HCT116 (cell line): Measurements from ENCODE around the gene CFAP77. TPM values are rescaled to one million over a fixed set of nuclear protein-coding genes. Genes with fewer than 3 reads are reported as not detected.

Experiments
- ATAC-seq: fragments of 200-7000 bp; cut with Tn5 transposase; 2 replicates; pipeline ENCODE4 v1.9.1; 2020; ENCODE audit warnings: mild to moderate bottlenecking, moderate library complexity
- BruUV-seq: library from RNA; stranded (reverse); fragments of 400-500 nt; replicated peaks from 2 replicates; lab custom pipeline; 2021; lab: Mats Ljungman, UMichigan
- CTCF ChIA-PET: fragments of 300-600 bp; sonication (Branson Sonifier 250); formaldehyde crosslinking; loops from one replicate; lab custom pipeline; 2021; ENCODE audit warnings: antibody characterized with exemption; lab: Charles Lee
- POLR2A ChIA-PET: fragments of 300-600, 350-600 bp; sonication (Branson Sonifier 250); formaldehyde crosslinking; loops from one replicate; lab custom pipeline; 2021; ENCODE audit warnings: antibody characterized with exemption; lab: Charles Lee
- RAD21 ChIA-PET, 2 experiments: fragments of 300-600 bp; sonication (Branson Sonifier 250); formaldehyde crosslinking; loops; one replicate each; lab custom pipeline; 2023; ENCODE audit warnings: low total read pairs in 2 of 2; ENCODE audit not compliant: uncharacterized antibody in 2 of 2, unreplicated experiment in 2 of 2, low non-redundant PET in 1 of 2; lab: Charles Lee
- DNase-seq: peaks from one replicate; pipeline ENCODE4 v3.0.0-alpha.2; 2010; ENCODE audit warnings: low read depth, low spot score
- H2AFZ ChIP-seq: fragments of 200-600 bp; shearing (Covaris generic), sonication (generic); 2 replicates; pipeline ENCODE4 v1.6.1; 2017; ENCODE audit warnings: low read depth, mixed run types, mixed read lengths, antibody characterized with exemption, low read length; ENCODE audit not compliant: poor library complexity, severe bottlenecking
- H3K27ac ChIP-seq: 2 replicates; pipeline ENCODE4 v1.5.1; 2012; ENCODE audit warnings: low read depth, low read length
- H3K27me3 ChIP-seq: fragments of 200-600 bp; sonication (generic); 2 replicates; pipeline ENCODE4 v1.6.1; 2016; ENCODE audit warnings: mixed run types, low read length, mixed read lengths; ENCODE audit not compliant: insufficient read depth
- H3K36me3 ChIP-seq, 2 experiments: fragments of 200-500 bp in 1 of 2; fragments of 200-600 bp in 1 of 2; sonication (Bioruptor generic) in 1 of 2; sonication (generic) in 1 of 2; 2 replicates each; pipeline versions ENCODE4 v1.5.1 to v1.6.1; 2014 to 2016; ENCODE audit warnings: low read length in 2 of 2, inconsistent platforms in 1 of 2, mixed read lengths in 1 of 2, mixed run types in 1 of 2; ENCODE audit not compliant: insufficient read depth in 2 of 2, control insufficient read depth in 1 of 2
- H3K4me1 ChIP-seq, 2 experiments: fragments of 200-600 bp in 1 of 2; sonication (generic) in 1 of 2; 2 replicates each; pipeline versions ENCODE4 v1.5.1 to v1.6.1; 2012 to 2017; ENCODE audit warnings: low read length in 2 of 2, inconsistent platforms in 1 of 2, mild to moderate bottlenecking in 1 of 2, mixed read lengths in 1 of 2, mixed run types in 1 of 2, moderate library complexity in 1 of 2; ENCODE audit not compliant: insufficient read depth in 2 of 2, control insufficient read depth in 1 of 2
- H3K4me2 ChIP-seq: fragments of 200-600 bp; sonication (generic); 2 replicates; pipeline ENCODE4 v1.6.1; 2017; ENCODE audit warnings: mixed run types, low read length, mixed read lengths
- H3K4me3 ChIP-seq, 2 experiments: fragments of 200-600 bp in 1 of 2; sonication (generic) in 1 of 2; replicated peaks in 1 of 2; 2 replicates each; pipeline ENCODE4 v1.5.1; 2011 to 2016; ENCODE audit warnings: low read length in 2 of 2, control low read depth in 1 of 2, low read depth in 1 of 2, mild to moderate bottlenecking in 1 of 2, mixed read lengths in 1 of 2, mixed run types in 1 of 2
- H3K79me2 ChIP-seq: fragments of 200-600 bp; sonication (generic); 2 replicates; pipeline ENCODE4 v1.6.1; 2017; ENCODE audit warnings: mild to moderate bottlenecking, mixed run types, low read length, moderate library complexity, mixed read lengths; ENCODE audit not compliant: insufficient read depth
- H3K9ac ChIP-seq: fragments of 200-600 bp; sonication (generic); 2 replicates; pipeline ENCODE4 v1.6.1; 2016; ENCODE audit warnings: low read length, mixed read lengths
- H3K9me2 ChIP-seq: fragments of 200-600 bp; sonication (generic), shearing (Covaris generic); 2 replicates; pipeline ENCODE4 v1.6.1; 2017; ENCODE audit warnings: mixed run types, mild to moderate bottlenecking, moderate library complexity; ENCODE audit not compliant: insufficient read depth
- H3K9me3 ChIP-seq, 2 experiments: fragments of 200-500 bp in 1 of 2; fragments of 200-600 bp in 1 of 2; sonication (Bioruptor generic) in 1 of 2; sonication (generic) in 1 of 2; 2 replicates each; pipeline ENCODE4 v1.6.1; 2014 to 2017; ENCODE audit warnings: low read length in 2 of 2, mixed read lengths in 2 of 2, inconsistent platforms in 1 of 2, low read depth in 1 of 2, mild to moderate bottlenecking in 1 of 2, mixed run types in 1 of 2, moderate library complexity in 1 of 2; ENCODE audit not compliant: control insufficient read depth in 1 of 2, insufficient read depth in 1 of 2
- H4K20me1 ChIP-seq: fragments of 200-600 bp; sonication (generic), shearing (Covaris generic); 2 replicates; pipeline ENCODE4 v1.6.1; 2017; ENCODE audit warnings: mixed run types, mild to moderate bottlenecking, moderate library complexity; ENCODE audit not compliant: insufficient read depth
- CBX3 ChIP-seq: IDR thresholded peaks from 2 replicates; pipeline ENCODE4 v1.6.1; 2012; ENCODE audit warnings: low read depth
- ELF1 ChIP-seq: IDR thresholded peaks from 2 replicates; pipeline ENCODE4 v1.6.1; 2012; ENCODE audit warnings: low read depth, borderline replicate concordance
- EZH2 ChIP-seq: fragments of 200-600 bp; sonication (generic); IDR thresholded peaks from 2 replicates; pipeline ENCODE4 v1.6.1; 2017; ENCODE audit warnings: antibody characterized with exemption, mixed run types
- EZH2phosphoT487 ChIP-seq: fragments of 200-600 bp; IDR thresholded peaks from 2 replicates; pipeline ENCODE4 v1.6.1; 2018; ENCODE audit warnings: antibody characterized with exemption, borderline replicate concordance
- MAX ChIP-seq: IDR thresholded peaks from 2 replicates; pipeline ENCODE4 v1.6.1; 2012
- RAD21 ChIP-seq: IDR thresholded peaks from 2 replicates; pipeline ENCODE4 v1.6.1; 2012; ENCODE audit warnings: low read depth, mild to moderate bottlenecking
- REST ChIP-seq: IDR thresholded peaks from 2 replicates; pipeline ENCODE4 v1.6.1; 2012; ENCODE audit warnings: low read depth
- SRF ChIP-seq: IDR thresholded peaks from 2 replicates; pipeline ENCODE4 v1.6.1; 2012; ENCODE audit warnings: low read depth
- YY1 ChIP-seq: IDR thresholded peaks from 2 replicates; pipeline ENCODE4 v1.6.1; 2011; ENCODE audit warnings: low read length, low read depth, moderate library complexity, mild to moderate bottlenecking; ENCODE audit not compliant: insufficient replicate concordance; ENCODE audit errors: extremely low read depth
- ZNF274 ChIP-seq: fragments of 200-500 bp; sonication (Bioruptor generic); IDR thresholded peaks from 2 replicates; pipeline ENCODE4 v1.6.1; 2014; ENCODE audit warnings: mild to moderate bottlenecking, low read depth, low read length, inconsistent platforms
- intact Hi-C: fragments of 100-400 bp; cut with micrococcal nuclease; formaldehyde crosslinking; loops from 2 replicates; pipeline ENCODE4 v1.10.0; 2022
- total RNA-seq: library from RNA; stranded (reverse); gene quantifications from one replicate; pipeline ENCODE4 v1.2.1, GENCODE V29; 2021; ENCODE audit not compliant: unreplicated experiment
- TF ChIP-seq, protein P1 (sequence below): IDR thresholded peaks from 2 replicates; pipeline ENCODE4 v1.6.1; 2011; ENCODE audit warnings: mild to moderate bottlenecking, low read length, moderate library complexity; ENCODE audit not compliant: insufficient replicate concordance; ENCODE audit errors: extremely low read depth
- TF ChIP-seq, protein P2 (sequence below), 3 experiments: fragments of 200-600 bp in 1 of 3; sonication (generic) in 1 of 3; IDR thresholded peaks in 2 of 3; conservative IDR thresholded peaks in 1 of 3; 2 replicates each; pipeline ENCODE4 v1.5.1; 2012 to 2017; ENCODE audit warnings: low read depth in 2 of 3, low read length in 2 of 3, antibody characterized with exemption in 1 of 3, borderline replicate concordance in 1 of 3, control low read depth in 1 of 3, mild to moderate bottlenecking in 1 of 3, mixed read lengths in 1 of 3, mixed run types in 1 of 3, moderate library complexity in 1 of 3; ENCODE audit not compliant: insufficient read depth in 1 of 3

CFAP77 gene
- total RNA-seq, 1 experiment from 2014 or later: 0.98 TPM

DNA sequence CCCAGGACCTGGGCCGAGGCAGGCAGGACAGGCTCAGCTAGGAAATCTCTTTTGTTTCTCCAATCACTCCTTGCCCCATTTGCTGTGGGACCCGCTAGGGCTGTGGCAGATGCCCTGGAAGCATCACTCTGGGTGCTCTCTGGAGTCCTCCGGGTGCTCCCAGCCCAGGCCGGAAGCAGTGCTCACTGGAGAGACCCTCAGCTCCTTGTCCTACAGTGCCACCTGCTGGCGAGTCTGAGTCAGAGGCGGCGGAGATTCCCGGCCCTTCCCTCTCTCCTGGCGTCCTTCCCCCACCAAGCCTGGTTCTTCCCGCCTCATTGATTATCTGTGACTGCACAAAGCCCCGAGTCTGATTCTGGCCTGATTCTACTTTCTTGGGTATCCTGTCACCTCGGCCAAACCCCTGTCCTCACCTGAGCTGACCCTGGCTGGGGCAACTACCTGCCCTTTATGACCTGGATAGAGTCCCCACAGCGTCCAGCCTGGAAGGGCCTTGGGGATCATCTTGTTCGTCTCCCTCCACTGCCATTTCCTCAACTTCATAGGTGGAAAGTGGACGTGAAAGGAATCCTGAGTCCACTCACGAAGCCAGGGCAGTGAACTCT is 165.1 kb downstream of the CFAP77 start:
- BruUV-seq: no TSS peak
- H3K27me3 ChIP-seq: peaks cover 20% of the 10 kb centered on the region
- intact Hi-C loops: loop anchor here (1.0 to 10.0 kb wide), 5 partner anchors 68 to 813 kb away; no protein-coding TSS in a partner anchor
- no peaks in the 10 kb centered on the region for H3K9me3 ChIP-seq
- H2AFZ ChIP-seq: no peak overlapping the region
- ChIA-PET RAD21 (no interaction called here), CTCF (interaction anchor here (1.0 to 1.2 kb wide), 2 partner anchors 163 kb away, joined by 3 to 5 read pairs; no protein-coding TSS in a partner anchor), POLR2A (no interaction called here)
- no peaks in the 10 kb centered on the region for H3K36me3 ChIP-seq
- no peaks in the 10 kb centered on the region for H3K79me2 ChIP-seq
- no peak overlapping the region for H3K27ac ChIP-seq
- H4K20me1 ChIP-seq: no peaks in the 10 kb centered on the region
- H3K4me3 ChIP-seq: no peak overlapping the region
- TF ChIP-seq EZH2: no peak
- TF ChIP-seq, protein P1, sequence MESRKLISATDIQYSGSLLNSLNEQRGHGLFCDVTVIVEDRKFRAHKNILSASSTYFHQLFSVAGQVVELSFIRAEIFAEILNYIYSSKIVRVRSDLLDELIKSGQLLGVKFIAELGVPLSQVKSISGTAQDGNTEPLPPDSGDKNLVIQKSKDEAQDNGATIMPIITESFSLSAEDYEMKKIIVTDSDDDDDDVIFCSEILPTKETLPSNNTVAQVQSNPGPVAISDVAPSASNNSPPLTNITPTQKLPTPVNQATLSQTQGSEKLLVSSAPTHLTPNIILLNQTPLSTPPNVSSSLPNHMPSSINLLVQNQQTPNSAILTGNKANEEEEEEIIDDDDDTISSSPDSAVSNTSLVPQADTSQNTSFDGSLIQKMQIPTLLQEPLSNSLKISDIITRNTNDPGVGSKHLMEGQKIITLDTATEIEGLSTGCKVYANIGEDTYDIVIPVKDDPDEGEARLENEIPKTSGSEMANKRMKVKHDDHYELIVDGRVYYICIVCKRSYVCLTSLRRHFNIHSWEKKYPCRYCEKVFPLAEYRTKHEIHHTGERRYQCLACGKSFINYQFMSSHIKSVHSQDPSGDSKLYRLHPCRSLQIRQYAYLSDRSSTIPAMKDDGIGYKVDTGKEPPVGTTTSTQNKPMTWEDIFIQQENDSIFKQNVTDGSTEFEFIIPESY: no peak
- TF ChIP-seq ZNF274: no peak
- TF ChIP-seq ELF1: no peak
- TF ChIP-seq EZH2phosphoT487: no peak
- TF ChIP-seq SRF: no peak
- TF ChIP-seq, protein P2, sequence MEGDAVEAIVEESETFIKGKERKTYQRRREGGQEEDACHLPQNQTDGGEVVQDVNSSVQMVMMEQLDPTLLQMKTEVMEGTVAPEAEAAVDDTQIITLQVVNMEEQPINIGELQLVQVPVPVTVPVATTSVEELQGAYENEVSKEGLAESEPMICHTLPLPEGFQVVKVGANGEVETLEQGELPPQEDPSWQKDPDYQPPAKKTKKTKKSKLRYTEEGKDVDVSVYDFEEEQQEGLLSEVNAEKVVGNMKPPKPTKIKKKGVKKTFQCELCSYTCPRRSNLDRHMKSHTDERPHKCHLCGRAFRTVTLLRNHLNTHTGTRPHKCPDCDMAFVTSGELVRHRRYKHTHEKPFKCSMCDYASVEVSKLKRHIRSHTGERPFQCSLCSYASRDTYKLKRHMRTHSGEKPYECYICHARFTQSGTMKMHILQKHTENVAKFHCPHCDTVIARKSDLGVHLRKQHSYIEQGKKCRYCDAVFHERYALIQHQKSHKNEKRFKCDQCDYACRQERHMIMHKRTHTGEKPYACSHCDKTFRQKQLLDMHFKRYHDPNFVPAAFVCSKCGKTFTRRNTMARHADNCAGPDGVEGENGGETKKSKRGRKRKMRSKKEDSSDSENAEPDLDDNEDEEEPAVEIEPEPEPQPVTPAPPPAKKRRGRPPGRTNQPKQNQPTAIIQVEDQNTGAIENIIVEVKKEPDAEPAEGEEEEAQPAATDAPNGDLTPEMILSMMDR (IDR thresholded peaks at IDR 0.05 in 2 of 3, conservative IDR thresholded peaks at IDR 0.05 in 1 of 3; ENCODE audit: borderline replicate concordance in 1 of 3, insufficient read depth in 1 of 3, low read depth in 2 of 3, low read length in 2 of 3): peak; percentile 78 to 90 (median 86)
- TF ChIP-seq YY1: peak; percentile 34
- TF ChIP-seq MAX: no peak
- peak; percentile 96 for TF ChIP-seq RAD21
- no peak for TF ChIP-seq REST
- TF ChIP-seq CBX3: no peak
- DNase-seq: peak; percentile 62
- 0 out of 2 replicates have a peak overlapping the region, but pooled peaks have one; percentile 1 for H3K4me2 ChIP-seq
- H3K9me2 ChIP-seq: no peaks in the 10 kb centered on the region
- H3K9ac ChIP-seq: no peak overlapping the region
- H3K4me1 ChIP-seq: peaks cover 0 to 6% of the 10 kb centered on the region in 2 experiments; a peak in 2 of 4 replicates
- peak; percentile 96 for ATAC-seq
